RWPE2 (cell line): ENCODE results near the gene KRTAP15-1.

Experiments
- ATAC-seq: fragments of 200-7000 bp; cut with Tn5 transposase; 3 replicates; pipeline ENCODE4 v1.9.1; 2021; ENCODE audit warnings: low read depth
- DNase-seq: peaks from one replicate; pipeline ENCODE4 v3.0.0-alpha.2; 2020; ENCODE audit warnings: low spot score
- H3K27ac ChIP-seq: fragments of 450-650 bp; 2 replicates; pipeline ENCODE4 v1.5.1; 2017; ENCODE audit warnings: mild to moderate bottlenecking; ENCODE audit not compliant: poor library complexity, severe bottlenecking
- H3K27me3 ChIP-seq: fragments of 250-450 bp; sonication (Bioruptor Pico); 2 replicates; pipeline ENCODE4 v1.5.1; 2021; ENCODE audit warnings: mild to moderate bottlenecking, moderate library complexity; ENCODE audit not compliant: insufficient read depth, poor library complexity, severe bottlenecking
- H3K36me3 ChIP-seq: fragments of 250-450 bp; sonication (Bioruptor Pico); 2 replicates; pipeline ENCODE4 v1.5.1; 2020; ENCODE audit warnings: low read depth, mild to moderate bottlenecking, moderate library complexity
- H3K4me1 ChIP-seq: fragments of 250-450 bp; sonication (Bioruptor Pico); 2 replicates; pipeline ENCODE4 v1.5.1; 2021; ENCODE audit warnings: mild to moderate bottlenecking, moderate library complexity; ENCODE audit not compliant: insufficient read depth, poor library complexity, severe bottlenecking
- H3K4me3 ChIP-seq: fragments of 250-450 bp; sonication (Bioruptor Pico); 2 replicates; pipeline ENCODE4 v1.5.1; 2021; ENCODE audit warnings: mild to moderate bottlenecking, moderate library complexity; ENCODE audit not compliant: severe bottlenecking
- H3K9me3 ChIP-seq: fragments of 250-450 bp; sonication (Bioruptor Pico); 2 replicates; pipeline ENCODE4 v1.5.1; 2021; ENCODE audit warnings: mild to moderate bottlenecking, moderate library complexity; ENCODE audit not compliant: severe bottlenecking
- CTCF ChIP-seq: fragments of 450-650 bp; IDR thresholded peaks from one replicate; pipeline ENCODE4 v1.5.1; 2017; ENCODE audit warnings: mild to moderate bottlenecking, moderate library complexity; ENCODE audit not compliant: poor library complexity, severe bottlenecking

The KRTAP15-1 gene, protein sequence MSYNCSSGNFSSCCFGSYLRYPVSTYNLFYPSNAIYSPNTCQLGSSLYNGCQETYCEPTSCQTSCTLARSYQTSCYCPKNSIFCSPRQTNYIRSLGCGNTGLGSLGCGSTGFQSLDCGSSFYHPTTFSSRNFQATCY

GRCh38 chr21:30439975-30440374, at the start of gene KRTAP15-1:
Gene KRTAP15-1, plus strand, starts transcription at chr21:30440275. Its CDS starts 53 bp downstream, at chr21:30440328.
- no peak for DNase-seq
- TF ChIP-seq CTCF = no peak
- H3K27ac ChIP-seq = no peak within 1 kb of the TSS
- H3K36me3 ChIP-seq = no peaks in the 10 kb centered on the region
- ATAC-seq = no peak
- H3K4me3 ChIP-seq = no peak within 1 kb of the TSS
- no peaks in the 10 kb centered on the region for H3K9me3 ChIP-seq
- H3K4me1 ChIP-seq = no peaks in the 10 kb centered on the region
- H3K27me3 ChIP-seq = peaks cover 12% of the 10 kb centered on the region

DNA sequence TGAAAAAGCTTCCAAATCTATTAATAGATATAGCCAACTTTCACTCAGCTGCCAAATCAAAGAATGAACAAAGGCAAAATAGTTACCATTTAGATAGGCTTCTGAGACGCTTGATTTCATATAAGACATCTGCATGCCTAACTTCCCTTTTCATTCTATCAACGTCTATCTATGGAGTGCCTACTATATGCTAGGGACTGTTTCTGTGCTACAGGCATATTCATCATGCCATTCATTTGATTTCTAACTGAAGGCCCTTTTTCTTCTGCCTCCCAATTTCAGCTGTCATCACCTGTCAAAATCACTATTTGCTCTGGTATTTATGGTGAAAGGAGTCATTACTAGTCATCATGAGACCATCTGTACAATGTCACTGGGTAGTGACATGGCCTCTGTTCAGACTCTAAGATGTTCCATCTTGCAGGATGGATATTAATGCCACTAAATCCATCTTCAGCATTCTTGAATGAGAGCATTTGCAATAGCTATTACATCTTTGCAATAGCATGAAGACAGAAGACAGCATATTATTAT, 48.5 kb upstream of the KRTAP15-1 start:
- H3K36me3 ChIP-seq = no peaks in the 10 kb centered on the region
- no peak overlapping the region for H3K27ac ChIP-seq
- H3K27me3 ChIP-seq = no peaks in the 10 kb centered on the region
- no peaks in the 10 kb centered on the region for H3K4me1 ChIP-seq
- DNase-seq (no peak), ATAC-seq (no peak)
- no peak overlapping the region for H3K4me3 ChIP-seq
- H3K9me3 ChIP-seq = no peaks in the 10 kb centered on the region
- no peak for TF ChIP-seq CTCF

- Histone ChIP-seq H3K9me3 (no peaks in the 10 kb centered on the region), H3K4me3 (no peak within 1 kb of the TSS), H3K36me3 (no peaks in the 10 kb centered on the region), H3K27me3 (peaks cover 14% of the 10 kb centered on the region), H3K27ac (no peak within 1 kb of the TSS), H3K4me1 (no peaks in the 10 kb centered on the region)
- ATAC-seq = no peak
- no peak for DNase-seq
- no peak for TF ChIP-seq CTCF
These were observed 44.3 kb upstream of the KRTAP15-1 start, which contains the start of gene KRTAP13-1 for GRCh38 chr21:30395731-30396130. Gene KRTAP13-1, plus strand, starts transcription at chr21:30396031. Its CDS starts 56 bp downstream, at chr21:30396087.

- TF ChIP-seq CTCF = peak; percentile 78
- Histone ChIP-seq H3K27me3 (peaks cover 10% of the 10 kb centered on the region), H3K36me3 (no peaks in the 10 kb centered on the region), H3K4me3 (no peak overlapping the region), H3K4me1 (no peaks in the 10 kb centered on the region), H3K9me3 (no peaks in the 10 kb centered on the region), H3K27ac (no peak overlapping the region)
- ATAC-seq (peak; percentile 94), DNase-seq (peak; percentile 57)
These were observed 31.1 kb upstream of the KRTAP15-1 start for GRCh38 chr21:30408782-30409494.

GRCh38 chr21:30415993-30416392, 24.1 kb upstream of the KRTAP15-1 start:
- no peaks in the 10 kb centered on the region for H3K4me1 ChIP-seq
- H3K27me3 ChIP-seq = no peaks in the 10 kb centered on the region
- no peaks in the 10 kb centered on the region for H3K36me3 ChIP-seq
- H3K27ac ChIP-seq = no peak overlapping the region
- TF ChIP-seq CTCF = no peak
- ATAC-seq (no peak), DNase-seq (no peak)
- no peaks in the 10 kb centered on the region for H3K9me3 ChIP-seq
- no peak overlapping the region for H3K4me3 ChIP-seq
